Activated CD8-positive, alpha-beta memory T cell treated with anti-CD3 and anti-CD28 coated beads for 1 hour (primary cell): Measurements from ENCODE around the gene RGS17.
A peak's percentile ranks its signal among the peaks of the same experiment; 100 is the strongest.
"Not testable (repeated sequence)": the region's sequence is repeated elsewhere in the genome, so short reads cannot be mapped to it uniquely, and the experiment has no call there.

Experiments
- DNase-seq, 2 donors: peaks; one replicate each; pipeline ENCODE4 v3.0.0-alpha.2; 2020; ENCODE audit warnings: low read depth in 1 of 2; ENCODE audit errors: extremely low read depth in 1 of 2

RGS17 gene

DNA sequence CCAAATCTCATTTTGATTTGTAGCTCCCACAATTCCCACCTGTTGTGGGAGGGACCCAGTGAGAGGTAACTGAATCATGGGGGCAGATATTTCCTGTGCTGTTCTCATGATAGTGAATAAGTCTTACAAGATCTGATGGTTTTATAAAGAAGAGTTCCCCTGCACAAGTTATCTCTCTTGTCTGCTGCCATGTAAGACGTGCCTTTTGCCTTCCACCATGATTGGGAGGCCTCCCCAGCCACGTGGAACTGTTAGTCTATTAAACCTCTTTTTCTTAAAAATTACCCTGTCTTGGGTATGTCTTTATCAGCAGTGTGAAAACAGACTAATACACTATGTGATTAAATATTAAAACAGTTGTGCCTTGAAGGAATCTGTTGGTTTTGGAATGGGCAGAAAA, 131.5 kb downstream of the RGS17 start:
- not testable (repeated sequence) for DNase-seq

DNA sequence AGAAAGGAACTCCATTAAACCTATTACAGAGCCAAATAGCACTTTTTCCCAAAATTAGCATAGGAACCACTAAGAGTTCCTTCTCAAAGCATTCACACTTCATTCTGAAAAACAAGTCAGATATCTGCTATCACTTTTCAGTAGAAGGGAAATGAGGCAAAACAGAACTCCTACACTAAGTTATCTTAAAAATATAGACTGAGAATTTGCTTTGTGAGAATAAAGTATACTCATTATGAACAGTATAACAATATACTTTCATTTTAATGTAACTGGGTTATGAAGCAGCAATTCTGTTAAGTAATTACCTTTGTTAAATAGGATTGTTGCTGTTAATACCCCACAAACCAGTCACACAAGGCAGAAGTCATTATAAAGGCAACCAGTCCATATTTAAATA, 137.2 kb downstream of the RGS17 start:
- no peak for DNase-seq

DNA sequence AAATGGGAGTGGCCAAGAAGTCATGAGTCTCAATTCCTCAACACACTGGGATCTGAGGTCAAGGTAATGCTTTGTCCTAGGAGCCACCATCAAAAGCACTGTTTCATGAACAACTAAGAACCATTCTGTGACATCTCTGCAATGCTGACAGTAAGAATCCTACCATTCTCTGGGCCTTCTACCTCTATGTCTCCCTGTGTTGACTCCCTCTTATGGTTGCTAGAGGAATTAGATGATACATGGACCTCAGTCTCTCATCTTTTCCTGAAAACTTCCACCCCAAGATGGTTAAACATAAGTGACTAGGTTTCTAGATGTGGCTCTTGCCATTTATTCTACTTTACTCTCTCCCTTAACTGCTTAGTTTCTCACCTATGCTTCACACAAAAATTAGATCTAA, 137.7 kb downstream of the RGS17 start:
- DNase-seq: no peak

DNA sequence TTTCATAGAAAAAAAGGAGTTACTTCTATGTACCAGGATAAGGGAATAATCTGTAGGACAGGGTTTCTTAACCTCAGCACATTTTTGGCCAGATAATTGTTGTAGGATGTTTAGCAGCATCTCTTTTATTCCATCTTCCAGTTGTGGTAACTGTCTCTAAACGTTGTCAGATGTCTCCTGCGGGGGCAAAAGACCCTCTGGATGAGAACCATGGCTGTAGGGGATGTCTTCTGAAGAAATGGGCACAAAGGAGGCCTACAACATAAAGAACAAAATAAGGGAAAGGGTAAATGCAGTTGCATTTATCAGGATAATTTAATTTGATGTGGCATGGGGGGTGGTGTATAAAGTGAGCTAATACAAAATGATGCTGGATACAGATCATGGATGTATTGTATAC, 144.1 kb downstream of the RGS17 start:
- DNase-seq: no peak

DNA sequence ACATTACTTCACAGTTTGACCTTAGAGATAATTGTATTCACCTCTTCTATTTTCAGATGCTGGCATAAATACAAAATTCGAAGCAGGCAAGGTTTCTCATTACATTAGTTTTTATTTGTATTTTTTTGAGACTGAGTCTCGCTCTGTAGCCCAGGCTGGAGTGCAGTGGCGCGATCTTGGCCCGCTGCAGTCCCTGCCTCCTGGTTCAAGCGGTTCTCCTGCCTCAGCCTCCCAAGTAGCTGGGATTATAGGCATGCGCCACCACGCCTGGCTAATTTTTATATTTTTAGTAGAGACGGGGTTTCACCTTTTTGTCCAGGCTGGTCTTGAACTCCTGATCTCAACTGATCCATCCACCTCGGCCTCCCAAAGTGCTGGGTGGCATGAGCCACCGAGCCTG, 145.8 kb downstream of the RGS17 start:
- DNase-seq: not testable (repeated sequence)

DNA sequence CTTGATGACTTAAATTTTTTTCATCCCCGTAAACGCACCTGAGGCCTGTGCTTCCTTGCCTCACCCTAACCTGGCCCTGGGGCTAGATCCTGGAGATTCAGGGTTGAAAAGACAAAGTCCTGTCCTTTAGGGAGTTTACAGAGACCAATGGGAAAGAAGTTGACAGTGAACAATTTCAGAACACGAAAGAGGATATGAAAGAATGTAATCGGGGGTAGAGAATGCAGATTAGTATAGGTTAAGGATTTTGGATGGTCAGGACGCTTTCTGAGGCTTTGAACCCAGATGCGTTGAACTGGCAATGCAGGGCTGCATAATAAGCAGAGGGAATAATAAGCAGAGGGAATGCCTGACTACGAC, 146.6 kb downstream of the RGS17 start:
- DNase-seq: no peak

DNA sequence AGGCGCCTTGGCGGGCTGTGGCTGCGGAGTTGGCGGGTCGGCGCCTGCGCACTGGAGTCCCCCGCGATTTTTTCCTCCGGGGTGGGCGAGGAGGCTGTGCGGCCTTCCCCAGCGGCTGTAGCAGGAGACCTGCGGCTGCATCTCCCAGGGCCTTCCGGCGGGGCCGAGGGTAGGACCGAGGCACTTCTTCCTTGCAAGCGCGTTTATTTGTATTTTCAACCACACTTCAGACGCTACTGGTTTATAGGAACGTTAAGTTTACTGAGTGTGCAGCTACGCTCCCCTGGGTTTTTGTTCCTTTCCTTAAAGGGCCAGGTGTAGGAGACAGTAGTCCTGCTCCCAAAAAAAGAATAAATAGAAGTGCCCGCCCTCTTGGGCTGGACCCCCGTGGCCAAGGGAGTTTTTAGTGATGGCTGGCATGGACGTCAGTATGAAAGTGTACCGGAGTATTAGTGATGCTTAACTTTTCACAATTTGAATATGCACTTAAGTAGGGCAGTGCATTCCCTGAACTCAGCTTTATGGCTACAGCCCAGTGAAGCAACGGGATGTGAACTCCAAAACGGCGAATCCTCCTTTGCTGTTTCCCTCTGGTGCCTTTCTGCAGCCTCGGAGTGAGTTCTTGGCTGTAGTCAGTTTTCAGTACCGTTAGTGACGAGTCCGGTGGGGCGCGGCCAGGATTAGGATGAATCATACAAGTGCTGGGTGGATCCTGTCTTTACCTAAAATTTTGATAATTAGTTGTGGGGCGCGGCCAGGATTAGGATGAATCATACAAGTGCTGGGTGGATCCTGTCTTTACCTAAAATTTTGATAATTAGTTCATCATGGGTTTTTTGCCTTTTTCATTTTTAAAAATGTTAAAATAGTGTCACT, 147.2 kb downstream of the RGS17 start:
- peak; percentile 84 to 94 for DNase-seq

DNA sequence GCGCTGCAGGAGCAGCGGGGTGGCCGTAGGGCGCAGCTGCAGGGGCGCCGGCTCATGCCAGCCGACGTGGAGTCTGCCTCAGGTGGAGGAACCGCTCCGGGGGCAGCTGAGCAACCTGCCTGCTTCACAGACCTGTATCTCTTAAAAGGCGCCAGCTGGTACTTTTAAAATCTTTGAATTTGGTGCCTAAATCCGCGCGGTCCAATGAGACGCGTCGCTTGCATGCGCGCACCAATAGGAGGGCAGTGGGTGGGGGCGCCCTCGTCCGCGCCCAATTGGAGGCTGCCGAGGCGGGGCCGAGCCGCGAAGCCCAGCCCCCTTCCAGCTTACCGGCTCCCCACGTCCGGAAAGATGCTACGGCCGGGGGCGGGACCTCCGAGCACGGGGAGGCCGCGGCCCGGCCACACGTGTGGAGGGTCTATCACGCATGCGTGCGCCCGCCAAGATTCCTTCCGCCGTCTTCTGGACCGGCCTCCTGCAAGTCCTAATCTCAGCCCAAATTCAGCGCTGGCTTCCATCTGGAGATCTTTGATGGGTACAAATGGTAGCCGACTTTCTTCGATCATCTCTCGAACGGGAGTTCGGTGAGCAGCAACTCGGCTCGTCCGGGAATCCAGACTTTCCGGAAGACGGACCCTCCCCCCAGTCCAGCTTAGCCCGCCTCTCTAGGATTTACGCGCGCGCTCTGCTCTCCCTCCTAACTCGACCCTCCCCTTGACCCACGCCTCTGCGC, 148.0 kb downstream of the RGS17 start, which contains the start of gene FBXO5:
FBXO5 (minus strand) TSS at position 138 of the 733 bp plus-strand sequence; CDS start at position 56, 82 bp downstream.
- peak; percentile 88 to 97 for DNase-seq

DNA sequence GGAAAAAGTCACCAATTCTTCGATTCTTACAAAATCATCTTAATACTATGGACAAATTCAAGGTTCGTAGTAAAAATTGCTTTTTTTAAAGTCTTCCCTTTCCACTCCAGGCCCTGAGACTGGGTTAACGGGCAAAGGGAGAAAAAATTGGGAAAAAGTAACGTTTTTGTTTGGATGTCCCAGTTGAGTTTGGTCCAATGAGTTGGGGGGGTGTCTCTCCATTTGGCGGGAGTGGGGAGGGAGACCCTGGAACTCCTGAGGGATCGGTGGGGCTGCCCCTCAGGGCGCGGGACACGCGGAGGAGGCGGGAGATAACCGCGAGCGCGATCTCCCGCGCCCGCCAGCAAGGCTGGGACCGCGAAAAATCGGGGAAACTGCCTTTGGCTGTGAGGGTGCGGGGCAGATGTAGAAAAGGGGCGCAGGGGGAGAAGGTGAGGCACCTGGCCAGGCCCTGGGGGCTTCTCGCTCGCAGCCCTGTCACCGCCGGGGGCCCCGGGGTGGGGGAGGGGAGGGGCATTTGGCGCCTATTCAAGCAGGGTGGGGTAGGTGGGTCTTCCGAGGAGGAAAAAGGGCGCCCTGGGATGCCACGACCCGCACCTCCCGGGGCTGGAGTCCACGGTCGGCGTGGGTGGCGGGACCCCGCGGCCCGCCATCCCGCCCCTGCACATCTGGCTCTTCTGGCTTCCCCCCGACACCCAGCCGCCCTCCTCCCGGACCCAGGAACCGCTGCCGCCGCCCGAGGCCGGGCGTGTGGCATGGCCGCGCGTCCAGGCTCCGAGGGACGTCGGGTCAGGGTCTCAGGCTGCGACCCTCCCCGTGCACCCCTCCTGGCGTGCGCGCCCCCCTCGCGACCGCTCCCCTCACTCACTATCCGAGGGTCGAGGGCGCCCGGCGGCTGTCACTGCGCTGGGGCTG, 148.8 kb downstream of the RGS17 start:
- no peak for DNase-seq

DNA sequence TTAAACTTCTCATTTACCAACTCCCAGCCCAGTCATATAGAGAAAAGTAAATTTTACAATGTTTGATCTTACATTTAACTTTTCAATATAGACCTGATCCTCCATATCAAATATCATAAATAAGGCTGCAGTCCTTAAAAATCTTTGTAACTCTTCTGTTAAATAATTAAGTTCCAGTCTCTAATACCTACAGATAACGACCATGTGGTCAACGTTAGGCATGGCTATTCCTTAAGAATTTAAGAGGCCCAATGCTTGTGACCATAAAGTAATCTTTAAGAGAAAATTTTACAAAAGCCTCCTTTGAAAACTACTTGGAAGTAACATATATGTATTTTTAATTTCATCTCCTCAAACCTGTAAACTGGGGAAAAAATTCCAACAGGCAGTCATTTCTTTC, 149.9 kb downstream of the RGS17 start:
- DNase-seq: no peak

DNA sequence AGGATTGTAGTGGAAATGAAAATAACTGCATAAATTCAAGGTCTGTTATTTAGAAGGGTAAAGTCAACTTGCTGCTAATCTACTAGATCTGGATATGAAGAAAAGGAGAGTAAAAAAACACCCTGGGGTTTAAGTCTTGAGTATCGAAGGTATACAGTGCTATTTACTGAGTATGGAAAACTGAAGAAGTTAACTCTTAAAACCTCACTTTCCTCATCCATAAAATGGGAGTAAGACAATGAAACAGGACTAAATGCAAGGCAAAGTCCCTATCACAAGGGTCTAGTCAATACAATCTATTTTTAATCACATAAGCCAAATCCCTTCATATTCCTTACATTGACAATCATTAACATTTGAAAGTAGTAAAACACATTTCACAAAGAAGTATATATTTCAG, 150.4 kb downstream of the RGS17 start:
- DNase-seq: no peak

DNA sequence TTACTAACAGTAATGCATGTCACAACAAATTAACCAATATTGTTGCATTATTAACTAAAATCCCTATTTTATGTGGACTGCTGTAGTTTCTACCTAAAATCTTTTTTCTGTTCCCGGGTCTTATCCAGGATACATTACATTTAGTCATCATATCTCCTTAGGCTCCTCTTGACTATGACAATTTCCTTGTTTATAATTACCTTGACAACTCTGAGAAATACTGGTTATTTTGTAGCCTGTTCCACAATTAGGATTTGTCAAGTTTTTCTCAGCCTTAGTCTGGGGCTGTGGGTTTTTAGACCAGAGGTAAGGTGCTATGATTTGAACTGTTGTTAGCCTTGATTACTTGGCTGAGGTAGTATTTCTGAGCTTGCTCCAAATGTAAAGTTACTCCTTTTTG, 152.0 kb downstream of the RGS17 start:
- DNase-seq: no peak

DNA sequence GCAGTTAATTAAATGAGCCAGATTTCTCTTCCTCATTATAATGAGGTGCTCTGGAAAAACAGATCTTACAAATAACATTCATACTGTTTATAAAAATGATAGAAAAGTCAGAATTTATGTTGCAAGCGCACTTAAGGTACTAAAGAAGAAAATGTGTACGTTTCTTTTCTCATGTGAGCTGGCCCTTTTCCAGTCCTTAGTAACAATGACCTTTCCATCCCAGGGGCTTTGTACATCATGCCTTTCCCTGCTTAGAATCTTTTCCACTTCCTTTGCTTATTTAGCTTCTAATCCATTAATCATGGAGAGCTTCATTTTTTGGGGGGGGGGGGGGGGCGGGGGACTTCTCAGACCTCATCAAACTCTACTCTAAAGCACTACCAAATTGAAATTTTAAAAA, 153.0 kb downstream of the RGS17 start:
- DNase-seq: no peak

DNA sequence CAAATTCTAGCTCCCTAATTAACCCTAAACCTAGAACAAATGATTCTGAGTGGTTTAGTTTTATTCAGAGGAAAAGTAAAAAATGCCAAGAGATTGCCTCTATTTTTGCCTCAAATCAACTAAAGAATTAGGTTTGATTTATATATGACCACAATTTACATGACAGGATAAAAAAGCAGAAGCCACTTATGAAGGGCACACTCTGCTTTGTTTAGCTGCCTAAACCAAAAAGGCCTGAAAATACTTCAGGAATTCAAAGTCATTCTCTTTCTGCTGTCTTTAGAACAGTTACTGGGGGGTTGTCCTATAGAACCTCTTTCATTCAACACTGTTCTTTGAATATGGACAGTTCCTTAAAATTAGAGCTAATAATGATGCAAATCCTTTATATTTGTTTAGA, 153.5 kb downstream of the RGS17 start:
- no peak for DNase-seq

DNA sequence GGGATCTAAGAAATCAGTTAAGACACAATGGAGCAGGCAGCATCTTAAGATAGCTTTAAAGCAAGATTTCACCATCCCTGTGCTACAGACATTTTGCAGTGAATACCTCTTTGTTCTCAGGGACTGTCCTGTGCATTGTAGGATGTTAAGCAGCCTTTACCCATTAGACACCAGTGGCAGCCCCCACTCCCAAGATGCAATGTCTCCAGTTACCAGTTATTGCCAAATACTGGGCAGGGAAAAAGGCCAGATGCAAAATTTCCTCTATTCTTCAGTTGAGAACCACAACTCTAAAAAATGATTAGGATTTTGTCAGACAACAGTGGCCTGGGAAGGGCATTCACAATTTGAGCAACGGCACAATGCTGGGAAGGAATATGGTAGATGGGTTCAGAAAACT, 154.3 kb downstream of the RGS17 start:
- DNase-seq: no peak

DNA sequence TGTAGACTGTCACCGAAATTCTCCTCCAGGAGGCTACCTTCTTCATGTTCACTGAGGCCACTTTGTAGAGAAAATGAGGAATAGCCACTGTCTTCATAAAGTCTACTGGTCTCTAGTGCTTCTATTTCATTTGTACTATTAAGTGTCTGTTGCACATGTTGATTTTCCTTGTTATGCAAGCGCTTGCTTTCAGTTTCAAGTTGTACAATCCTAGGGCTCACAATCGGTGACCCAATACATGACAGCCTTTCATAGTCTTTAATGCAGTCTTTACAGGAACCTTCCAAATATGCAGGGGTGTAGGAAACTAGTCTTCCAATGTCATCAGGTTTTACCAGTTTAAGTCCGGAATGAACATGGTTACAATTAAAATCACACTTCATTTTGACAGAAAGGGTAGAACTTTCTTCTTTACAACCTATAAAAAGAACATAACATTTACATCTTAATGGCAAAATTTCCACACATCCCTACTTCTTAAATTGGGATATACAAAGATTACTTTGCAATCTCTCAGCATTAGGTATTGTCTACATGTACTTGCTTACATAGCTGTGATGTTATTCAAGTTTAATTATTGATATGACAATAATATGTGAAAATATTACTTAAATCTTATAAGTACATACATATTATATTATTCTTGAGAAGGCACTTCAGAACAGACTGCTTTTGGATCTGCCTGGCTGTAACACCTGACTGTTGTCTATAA, 155.7 kb downstream of the RGS17 start:
- DNase-seq: no peak

DNA sequence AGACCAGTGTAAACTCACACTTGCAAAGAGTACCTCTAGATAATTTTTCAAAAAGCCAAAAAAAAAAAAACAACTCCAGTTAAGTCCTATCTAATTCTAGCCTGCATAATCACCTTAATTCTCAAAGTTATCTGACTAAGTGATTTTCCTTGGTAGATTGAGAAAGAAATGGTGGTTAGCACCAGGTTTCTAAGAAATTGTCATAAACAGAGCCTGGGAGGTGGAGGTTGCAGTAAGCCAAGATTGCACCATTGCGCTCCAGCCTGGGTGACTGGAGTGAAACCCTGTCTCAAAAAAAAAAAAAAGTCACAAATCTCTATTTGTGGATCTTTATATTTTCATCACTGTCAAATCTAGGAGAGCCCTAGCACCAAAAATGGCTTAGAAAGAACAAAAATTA, 157.2 kb downstream of the RGS17 start:
- no peak for DNase-seq

DNA sequence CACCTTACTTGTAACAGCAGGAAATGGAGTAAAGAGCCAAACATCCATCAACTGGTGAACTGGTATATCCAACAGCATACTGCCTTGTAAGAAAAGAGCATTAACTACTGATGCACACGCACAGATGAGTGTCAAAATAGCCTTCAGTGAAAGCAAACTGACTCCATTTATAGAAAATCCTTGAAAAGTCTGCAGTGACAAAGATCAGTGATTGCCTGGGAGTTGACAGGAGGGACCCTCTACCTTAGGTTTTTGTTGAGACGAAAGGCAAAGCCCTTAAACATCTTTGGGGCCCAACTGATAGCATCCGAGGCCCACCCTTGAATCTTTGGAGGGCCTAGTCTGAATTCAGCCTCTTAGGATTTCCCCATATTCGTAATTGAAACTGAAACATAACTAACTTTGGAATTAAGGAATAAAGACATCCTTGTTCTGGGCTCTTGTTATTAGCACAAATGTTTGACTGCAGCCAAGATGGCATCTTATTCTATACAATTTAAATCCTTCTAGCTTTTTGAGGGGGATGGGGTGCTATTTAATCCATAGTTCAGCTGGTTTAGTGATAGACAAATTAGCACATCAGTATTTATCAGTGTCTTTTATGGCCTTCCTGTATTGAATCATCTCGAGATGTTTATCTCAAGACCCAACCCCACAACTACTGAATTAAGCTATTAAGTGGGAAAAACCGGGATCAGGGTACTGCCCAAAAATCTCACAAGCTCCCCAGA, 161.2 kb downstream of the RGS17 start:
- no peak for DNase-seq

DNA sequence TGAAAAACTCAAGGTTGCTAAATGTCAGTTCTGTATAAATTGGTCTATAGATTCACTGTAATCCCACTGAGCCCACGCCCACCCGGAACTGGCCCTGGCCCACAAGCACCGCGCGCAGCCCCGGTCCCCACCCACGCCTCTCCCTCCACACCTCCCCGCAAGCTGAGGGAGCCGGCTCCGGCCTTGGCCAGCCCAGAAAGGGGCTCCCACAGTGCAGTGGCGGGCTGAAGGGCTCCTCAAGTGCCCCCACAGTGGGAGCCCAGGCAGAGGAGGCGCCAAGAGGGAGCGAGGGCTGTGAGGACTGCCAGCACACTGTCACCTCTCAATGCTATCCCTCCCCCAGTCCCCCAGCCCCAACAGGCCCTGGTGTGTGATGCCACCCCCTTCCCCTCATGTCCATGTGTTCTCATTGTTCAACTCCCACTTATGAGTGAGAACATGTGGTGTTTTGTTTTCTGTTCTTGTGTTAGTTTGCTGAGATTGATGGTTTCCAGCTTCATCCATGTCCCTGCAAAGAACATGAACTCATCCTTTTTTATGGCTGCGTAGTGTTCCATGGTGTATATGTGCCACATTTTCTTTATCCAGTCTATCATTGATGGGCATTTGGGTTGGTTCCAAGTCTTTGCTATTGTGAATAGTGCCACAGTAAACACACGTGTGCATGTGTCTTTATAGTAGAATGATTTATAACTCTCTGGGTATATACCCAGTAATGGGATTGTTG, 164.8 kb downstream of the RGS17 start:
- DNase-seq: not testable (repeated sequence)
